Fibroblast of lung (primary cell): ENCODE measurements around the gene FBXO41. TPM values are rescaled to one million over a fixed set of nuclear protein-coding genes. Genes with fewer than 3 reads are reported as not detected.
"Not testable (repeated sequence)": the region's sequence is repeated elsewhere in the genome, so short reads cannot be mapped to it uniquely, and the experiment has no call there.

ENCODE experiments used
- DNase-seq, 2 donors: peaks; one replicate each; pipeline versions ENCODE4 v3.0.0 to v3.0.0-alpha.2; 2010; ENCODE audit warnings: low read depth in 2 of 2
- H2AFZ ChIP-seq: 2 replicates; pipeline ENCODE4 v1.5.1; 2012; ENCODE audit warnings: low read length, control low read depth, inconsistent platforms
- H3K27ac ChIP-seq: 2 replicates; pipeline ENCODE4 v1.5.1; 2011; ENCODE audit warnings: low read length, control low read depth; ENCODE audit not compliant: insufficient read depth
- H3K27me3 ChIP-seq: 2 replicates; pipeline ENCODE4 v1.5.1; 2011; ENCODE audit warnings: mild to moderate bottlenecking, low read length; ENCODE audit not compliant: control insufficient read depth, insufficient read depth
- H3K36me3 ChIP-seq: 2 replicates; pipeline ENCODE4 v1.5.1; 2011; ENCODE audit warnings: low read length; ENCODE audit not compliant: control insufficient read depth, insufficient read depth
- H3K4me1 ChIP-seq: 2 replicates; pipeline ENCODE4 v1.5.1; 2011; ENCODE audit warnings: low read length; ENCODE audit not compliant: control insufficient read depth, insufficient read depth; ENCODE audit errors: extremely low read depth
- H3K4me2 ChIP-seq: 2 replicates; pipeline ENCODE4 v1.5.1; 2011; ENCODE audit warnings: low read length, control low read depth; ENCODE audit not compliant: insufficient read depth; ENCODE audit errors: extremely low read depth
- H3K4me3 ChIP-seq, 4 experiments: fragments of 200-600 bp in 1 of 4; sonication (generic) in 1 of 4; replicated peaks in 1 of 4; 2 replicates each; pipeline ENCODE4 v1.5.1; 2011 to 2016; ENCODE audit warnings: low read length in 4 of 4, low read depth in 3 of 4, mild to moderate bottlenecking in 3 of 4, control low read depth in 2 of 4, inconsistent platforms in 1 of 4, mixed read lengths in 1 of 4; ENCODE audit not compliant: insufficient read depth in 1 of 4; ENCODE audit errors: control extremely low read depth in 1 of 4
- H3K79me2 ChIP-seq: 2 replicates; pipeline ENCODE4 v1.5.1; 2012; ENCODE audit warnings: mild to moderate bottlenecking, low read length, inconsistent platforms; ENCODE audit not compliant: control insufficient read depth, insufficient read depth
- H3K9ac ChIP-seq: 2 replicates; pipeline ENCODE4 v1.5.1; 2011; ENCODE audit warnings: mild to moderate bottlenecking, low read length, control low read depth; ENCODE audit not compliant: insufficient read depth
- H3K9me3 ChIP-seq: 2 replicates; pipeline ENCODE4 v1.5.1; 2012; ENCODE audit warnings: low read depth, low read length; ENCODE audit not compliant: control insufficient read depth, insufficient read depth
- H4K20me1 ChIP-seq: 2 replicates; pipeline ENCODE4 v1.5.1; 2011; ENCODE audit warnings: low read length; ENCODE audit not compliant: control insufficient read depth, insufficient read depth; ENCODE audit errors: extremely low read depth
- CTCF ChIP-seq, 2 donors: IDR thresholded peaks in 1 of 2; conservative IDR thresholded peaks in 1 of 2; 1 replicate in 1 of 2; 2 replicates in 1 of 2; pipeline ENCODE4 v1.5.1; 2011 to 2012; ENCODE audit warnings: low read length in 2 of 2, control low read depth in 1 of 2, inconsistent platforms in 1 of 2, low read depth in 1 of 2, mild to moderate bottlenecking in 1 of 2
- EZH2 ChIP-seq: IDR thresholded peaks from 2 replicates; pipeline ENCODE4 v1.5.1; 2012; ENCODE audit warnings: low read length, control low read depth, mild to moderate bottlenecking; ENCODE audit errors: missing control alignments
- polyA plus RNA-seq, 2 donors: library from polyadenylated mRNA; depleted of rRNA in 1 of 2; stranded (reverse) in 1 of 2; unstranded in 1 of 2; fragments of >200 nt; gene quantifications; 2 replicates each; pipeline ENCODE4 v1.2.1, GENCODE V29; 2011 to 2012; ENCODE audit warnings: missing spikeins in 1 of 2
- total RNA-seq: library from RNA; depleted of rRNA; stranded (reverse); fragments of >200 nt; gene quantifications from 2 replicates; pipeline ENCODE4 v1.2.1, GENCODE V29; 2014

The FBXO41 gene
- total and polyA plus RNA-seq, 2 donors (not counting 1 experiment from before 2014, with no cell fraction given): 0.51 to 1.2 TPM

GRCh38 chr2:73263540-73264331 lies 20.5 kb downstream of the FBXO41 start:
- DNase-seq: no peak
- no peak overlapping the region for H3K9ac ChIP-seq
- no peaks in the 10 kb centered on the region for H3K9me3 ChIP-seq
- TF ChIP-seq CTCF (conservative IDR thresholded peaks at IDR 0.05 in 1 of 2, IDR thresholded peaks at IDR 0.05 in 1 of 2; ENCODE audit: low read depth in 1 of 2, low read length in 2 of 2) (no peak), EZH2 (no peak)
- no peaks in the 10 kb centered on the region for H3K4me1 ChIP-seq
- no peak overlapping the region for H2AFZ ChIP-seq
- no peaks in the 10 kb centered on the region for H3K79me2 ChIP-seq
- H3K27me3 ChIP-seq: peaks cover 14% of the 10 kb centered on the region
- no peak overlapping the region for H3K27ac ChIP-seq
- H3K36me3 ChIP-seq: no peaks in the 10 kb centered on the region
- H3K4me3 ChIP-seq: no peak overlapping the region
- H4K20me1 ChIP-seq: no peaks in the 10 kb centered on the region
- H3K4me2 ChIP-seq: no peak overlapping the region

- H3K4me3 ChIP-seq, H3K36me3 ChIP-seq, H3K9ac ChIP-seq, H3K27ac ChIP-seq, H3K79me2 ChIP-seq, H4K20me1 ChIP-seq, H3K4me1 ChIP-seq, H2AFZ ChIP-seq, DNase-seq, H3K4me2 ChIP-seq, H3K9me3 ChIP-seq, H3K27me3 ChIP-seq: not testable (repeated sequence)
Observed at GRCh38 chr2:73262691-73263429, 21.4 kb downstream of the FBXO41 start.

GRCh38 chr2:73262108-73262651 lies 22.1 kb downstream of the FBXO41 start:
- Histone ChIP-seq H3K79me2 (no peaks in the 10 kb centered on the region), H3K4me1 (no peaks in the 10 kb centered on the region), H3K9ac (no peak overlapping the region)

More at GRCh38 chr2:73262108-73262651, 22.1 kb downstream of the FBXO41 start:
- Histone ChIP-seq H2AFZ (no peak overlapping the region), H3K4me2 (no peak overlapping the region), H3K36me3 (no peaks in the 10 kb centered on the region), H3K9me3 (no peaks in the 10 kb centered on the region), H3K4me3 (no peak overlapping the region), H3K27ac (no peak overlapping the region), H3K27me3 (peaks cover 4% of the 10 kb centered on the region), H4K20me1 (no peaks in the 10 kb centered on the region)
- DNase-seq: no peak
- TF ChIP-seq EZH2: no peak
- no peak for TF ChIP-seq CTCF (conservative IDR thresholded peaks at IDR 0.05 in 1 of 2, IDR thresholded peaks at IDR 0.05 in 1 of 2; ENCODE audit: low read depth in 1 of 2, low read length in 2 of 2)
